ENCODE results near the gene FGFBP1. TPM values are rescaled to one million over a fixed set of nuclear protein-coding genes. Genes with fewer than 3 reads are reported as not detected.

Gene FGFBP1
- total RNA-seq, 1 donor from 2014 or later, result not detected

- Histone ChIP-seq H3K4me1 (no peaks in the 10 kb centered on the region), H3K9me3 (no peaks in the 10 kb centered on the region), H3K4me3 (no peak overlapping the region), H3K36me3 (no peaks in the 10 kb centered on the region), H3K27me3 (no peaks in the 10 kb centered on the region), H3K27ac (no peak overlapping the region)
- no peak for DNase-seq (ENCODE audit: low spot score in 2 of 2)
- intact Hi-C loops (cut with DNase I), result loop anchor here (1.0 to 5.0 kb wide), 4 partner anchors 73 to 477 kb away; no protein-coding TSS in a partner anchor
- TF ChIP-seq, protein P1, sequence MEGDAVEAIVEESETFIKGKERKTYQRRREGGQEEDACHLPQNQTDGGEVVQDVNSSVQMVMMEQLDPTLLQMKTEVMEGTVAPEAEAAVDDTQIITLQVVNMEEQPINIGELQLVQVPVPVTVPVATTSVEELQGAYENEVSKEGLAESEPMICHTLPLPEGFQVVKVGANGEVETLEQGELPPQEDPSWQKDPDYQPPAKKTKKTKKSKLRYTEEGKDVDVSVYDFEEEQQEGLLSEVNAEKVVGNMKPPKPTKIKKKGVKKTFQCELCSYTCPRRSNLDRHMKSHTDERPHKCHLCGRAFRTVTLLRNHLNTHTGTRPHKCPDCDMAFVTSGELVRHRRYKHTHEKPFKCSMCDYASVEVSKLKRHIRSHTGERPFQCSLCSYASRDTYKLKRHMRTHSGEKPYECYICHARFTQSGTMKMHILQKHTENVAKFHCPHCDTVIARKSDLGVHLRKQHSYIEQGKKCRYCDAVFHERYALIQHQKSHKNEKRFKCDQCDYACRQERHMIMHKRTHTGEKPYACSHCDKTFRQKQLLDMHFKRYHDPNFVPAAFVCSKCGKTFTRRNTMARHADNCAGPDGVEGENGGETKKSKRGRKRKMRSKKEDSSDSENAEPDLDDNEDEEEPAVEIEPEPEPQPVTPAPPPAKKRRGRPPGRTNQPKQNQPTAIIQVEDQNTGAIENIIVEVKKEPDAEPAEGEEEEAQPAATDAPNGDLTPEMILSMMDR (IDR thresholded peaks at IDR 0.05), result no peak
Observed at GRCh38 chr4:15955670-15956069, 17.1 kb upstream of the FGFBP1 start.

GRCh38 chr4:15953625-15954024 is 15.1 kb upstream of the FGFBP1 start:
- no peaks in the 10 kb centered on the region for H3K9me3 ChIP-seq
- no peak overlapping the region for H3K4me3 ChIP-seq
- no peak overlapping the region for H3K27ac ChIP-seq
- H3K4me1 ChIP-seq, result no peaks in the 10 kb centered on the region
- H3K27me3 ChIP-seq, result no peaks in the 10 kb centered on the region
- intact Hi-C loops (cut with DNase I), result no loop called here
- no peak for DNase-seq (ENCODE audit: low spot score in 2 of 2)
- no peaks in the 10 kb centered on the region for H3K36me3 ChIP-seq
- TF ChIP-seq, protein P1 (IDR thresholded peaks at IDR 0.05), result no peak

DNA sequence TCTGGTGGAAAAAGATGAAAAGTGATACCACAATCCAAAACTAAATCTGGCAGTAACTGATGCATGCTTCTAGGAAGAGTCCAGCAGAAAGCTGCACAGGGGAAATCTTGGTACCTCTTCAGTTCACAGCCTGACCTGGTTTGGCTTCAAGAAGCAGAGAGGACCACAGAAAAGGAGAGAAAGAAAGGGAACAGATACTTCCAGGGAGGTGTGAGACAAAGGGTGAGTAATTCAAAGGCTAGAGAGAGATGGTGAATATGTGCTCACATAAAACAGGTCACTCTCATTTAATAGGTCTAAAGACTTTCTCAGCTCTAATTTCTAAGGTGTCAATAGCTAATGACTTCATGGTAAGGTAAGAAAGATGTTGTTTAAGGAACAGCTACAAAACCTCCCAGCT is 13.2 kb upstream of the FGFBP1 start:
- Histone ChIP-seq H3K4me1 (no peaks in the 10 kb centered on the region), H3K9me3 (no peaks in the 10 kb centered on the region), H3K27me3 (no peaks in the 10 kb centered on the region), H3K4me3 (no peak overlapping the region), H3K36me3 (no peaks in the 10 kb centered on the region), H3K27ac (no peak overlapping the region)
- TF ChIP-seq, protein P1 (IDR thresholded peaks at IDR 0.05), result no peak
- DNase-seq (ENCODE audit: low spot score in 2 of 2), result no peak
- intact Hi-C loops (cut with DNase I), result no loop called here

- H3K4me1 ChIP-seq, result no peaks in the 10 kb centered on the region
- no peaks in the 10 kb centered on the region for H3K36me3 ChIP-seq
- TF ChIP-seq, protein P1 (IDR thresholded peaks at IDR 0.05), result no peak
- H3K27me3 ChIP-seq, result no peaks in the 10 kb centered on the region
- H3K4me3 ChIP-seq, result no peak overlapping the region
- intact Hi-C loops (cut with DNase I), result no loop called here
- H3K9me3 ChIP-seq, result no peaks in the 10 kb centered on the region
- DNase-seq (ENCODE audit: low spot score in 2 of 2), result no peak
- H3K27ac ChIP-seq, result no peak overlapping the region
Observed at GRCh38 chr4:15948826-15949225, 10.3 kb upstream of the FGFBP1 start.

- intact Hi-C loops (cut with DNase I), result no loop called here
- Histone ChIP-seq H3K4me1 (no peaks in the 10 kb centered on the region), H3K36me3 (no peaks in the 10 kb centered on the region), H3K27me3 (no peaks in the 10 kb centered on the region), H3K4me3 (no peak overlapping the region), H3K9me3 (no peaks in the 10 kb centered on the region), H3K27ac (no peak overlapping the region)
- no peak for DNase-seq (ENCODE audit: low spot score in 2 of 2)
- TF ChIP-seq, protein P1 (IDR thresholded peaks at IDR 0.05), result no peak
Observed at GRCh38 chr4:15947684-15948083, 9.1 kb upstream of the FGFBP1 start.

DNA sequence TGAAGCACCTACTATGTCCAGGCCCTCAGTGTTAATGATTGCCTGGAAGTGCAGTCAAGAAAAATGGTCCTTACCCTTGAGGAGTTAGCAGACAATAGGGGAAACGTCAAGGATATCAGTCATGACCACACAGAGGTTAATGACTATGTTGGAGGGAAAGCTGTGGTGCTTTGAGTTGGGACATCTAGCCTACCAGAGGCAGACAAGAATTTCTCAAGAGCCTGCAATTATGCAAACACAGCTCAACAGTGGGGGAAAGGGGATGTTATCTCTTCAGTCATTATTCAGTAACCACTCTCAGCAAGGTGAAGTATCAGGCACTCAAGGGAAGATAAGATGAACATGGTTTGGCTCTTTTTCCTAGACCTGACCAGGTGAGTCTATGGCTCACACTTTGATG is 7.0 kb upstream of the FGFBP1 start:
- Histone ChIP-seq H3K9me3 (no peaks in the 10 kb centered on the region), H3K27ac (no peak overlapping the region), H3K36me3 (no peaks in the 10 kb centered on the region), H3K27me3 (no peaks in the 10 kb centered on the region), H3K4me3 (no peak overlapping the region), H3K4me1 (no peaks in the 10 kb centered on the region)
- TF ChIP-seq, protein P1 (IDR thresholded peaks at IDR 0.05), result no peak
- intact Hi-C loops (cut with DNase I), result no loop called here
- no peak for DNase-seq (ENCODE audit: low spot score in 2 of 2)

All from ascending aorta (tissue), 2 donors.